ENCODE results near the gene CEP295NL. TPM values are rescaled to one million over a fixed set of nuclear protein-coding genes. Genes with fewer than 3 reads are reported as not detected.
"Not testable (repeated sequence)": the region's sequence is repeated elsewhere in the genome, so short reads cannot be mapped to it uniquely, and the experiment has no call there.

The CEP295NL gene
- polyA plus RNA-seq, 3 donors, result 0.07 to 0.24 TPM; not detected in 1

DNA sequence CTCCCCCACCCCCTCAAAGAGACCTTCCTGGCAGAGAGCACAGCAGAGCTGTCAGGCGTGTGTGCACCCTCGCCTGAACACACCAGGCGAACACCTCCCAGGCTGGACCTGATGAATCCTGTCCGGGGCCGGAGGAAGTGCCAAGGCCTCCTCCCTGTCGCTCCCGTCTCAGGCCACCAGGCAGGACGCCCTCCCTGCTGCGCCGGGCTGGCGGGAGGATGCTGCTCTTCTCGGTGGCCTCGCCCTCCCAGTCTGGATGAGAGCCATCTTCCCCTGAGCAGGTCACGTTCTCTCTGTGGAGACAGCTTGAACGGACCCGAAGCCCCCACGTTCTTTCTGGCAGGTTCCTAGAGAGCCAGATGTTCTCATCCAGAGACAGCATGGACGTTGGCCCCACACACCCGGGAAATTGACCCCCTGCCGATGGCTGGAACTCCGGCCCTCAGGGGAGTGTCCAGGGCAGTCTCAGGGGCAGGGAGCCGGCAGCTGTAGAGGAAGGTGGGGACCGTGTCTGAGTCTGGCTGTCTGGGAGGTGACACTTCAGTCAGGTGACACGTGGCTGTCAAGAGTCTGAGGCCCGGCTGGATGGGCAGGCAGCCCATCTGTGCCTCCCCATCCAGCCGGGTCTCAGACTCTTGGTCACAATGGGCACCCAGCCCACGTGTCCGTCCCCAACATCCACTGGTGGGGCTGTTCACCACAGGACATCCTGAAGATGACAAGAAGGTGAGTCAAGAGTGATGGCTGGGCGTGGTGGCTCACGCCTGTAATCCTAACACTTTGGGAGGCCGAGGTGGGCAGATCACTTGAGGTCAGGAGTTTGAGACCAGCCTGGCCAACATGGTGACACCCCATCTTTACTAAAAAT, 27.1 kb upstream of the CEP295NL start:
- DNase-seq (ENCODE audit: low read depth in 3 of 3, low spot score in 2 of 3), result no peak

DNA sequence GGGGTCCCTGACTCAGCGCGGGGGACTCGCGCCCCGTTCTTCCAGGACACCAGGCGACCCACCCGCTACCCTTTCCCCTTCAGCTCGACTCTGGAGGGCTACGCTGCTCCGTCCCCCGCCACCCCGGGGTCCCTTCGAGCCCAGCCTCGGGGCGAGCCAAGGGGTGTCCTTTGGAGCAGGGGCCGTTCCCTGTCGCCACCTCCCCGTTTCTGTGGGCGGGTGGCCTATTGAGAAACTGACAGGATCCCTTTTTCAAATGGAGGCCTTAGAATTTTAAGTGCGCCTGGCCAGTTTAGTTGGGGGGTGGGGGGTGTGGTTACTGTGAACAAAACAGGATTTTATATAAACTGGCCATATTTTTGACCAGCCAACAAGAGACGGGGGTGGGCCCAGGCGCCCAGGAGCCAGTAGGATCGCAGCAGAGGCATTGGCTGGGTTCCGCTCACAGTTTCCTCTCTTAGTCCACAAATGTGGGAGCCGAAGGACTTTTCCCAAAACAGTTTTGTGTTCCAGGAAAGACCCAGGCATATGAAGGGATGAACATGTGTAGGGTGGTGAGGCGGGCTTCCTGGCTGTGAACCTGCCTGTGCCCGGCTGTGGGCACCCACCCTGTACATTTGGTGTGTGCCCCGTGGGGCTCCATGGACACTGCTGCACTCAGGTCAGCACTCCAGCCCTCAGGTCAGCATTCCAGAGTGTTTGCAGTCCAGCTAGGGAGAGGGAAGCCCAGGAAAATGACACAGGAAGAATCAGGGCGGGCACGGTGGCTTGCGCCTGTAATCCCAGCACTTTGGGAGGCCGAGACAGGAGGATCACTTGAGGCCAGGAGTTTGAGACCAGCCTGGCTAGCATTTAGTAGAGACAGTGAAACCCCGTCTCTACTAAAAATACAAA, 22.9 kb upstream of the CEP295NL start:
- no peak for DNase-seq (ENCODE audit: low read depth in 3 of 3, low spot score in 2 of 3)

DNA sequence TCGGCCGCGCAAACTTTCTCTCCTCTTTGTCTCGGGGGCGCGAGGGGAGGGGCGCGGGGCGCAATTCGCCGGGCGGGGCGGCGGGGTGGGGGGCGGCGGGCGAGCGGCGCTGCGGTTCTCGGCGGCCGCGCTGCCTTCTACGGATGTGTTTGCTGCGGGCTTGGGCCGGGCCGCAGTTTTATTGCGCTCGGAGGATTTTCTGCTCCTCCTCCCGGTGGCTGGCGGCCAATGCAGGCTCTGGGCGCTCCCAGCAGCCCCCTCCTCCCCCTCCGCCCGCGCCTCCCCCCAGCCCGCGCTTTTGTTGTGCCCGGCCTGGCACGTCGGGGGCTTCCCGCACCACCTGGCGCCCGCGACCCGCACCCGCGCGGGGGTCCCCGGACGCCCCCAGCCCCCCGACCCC, 22.2 kb upstream of the CEP295NL start, which contains the start of gene TIMP2:
TSS of gene TIMP2 (minus strand) at position 154 of the 400 bp plus-strand sequence. CDS start 299 bp downstream, outside the sequence.
- DNase-seq (ENCODE audit: low read depth in 3 of 3, low spot score in 2 of 3), result peak; percentile 75 to 83 (median 79)

DNA sequence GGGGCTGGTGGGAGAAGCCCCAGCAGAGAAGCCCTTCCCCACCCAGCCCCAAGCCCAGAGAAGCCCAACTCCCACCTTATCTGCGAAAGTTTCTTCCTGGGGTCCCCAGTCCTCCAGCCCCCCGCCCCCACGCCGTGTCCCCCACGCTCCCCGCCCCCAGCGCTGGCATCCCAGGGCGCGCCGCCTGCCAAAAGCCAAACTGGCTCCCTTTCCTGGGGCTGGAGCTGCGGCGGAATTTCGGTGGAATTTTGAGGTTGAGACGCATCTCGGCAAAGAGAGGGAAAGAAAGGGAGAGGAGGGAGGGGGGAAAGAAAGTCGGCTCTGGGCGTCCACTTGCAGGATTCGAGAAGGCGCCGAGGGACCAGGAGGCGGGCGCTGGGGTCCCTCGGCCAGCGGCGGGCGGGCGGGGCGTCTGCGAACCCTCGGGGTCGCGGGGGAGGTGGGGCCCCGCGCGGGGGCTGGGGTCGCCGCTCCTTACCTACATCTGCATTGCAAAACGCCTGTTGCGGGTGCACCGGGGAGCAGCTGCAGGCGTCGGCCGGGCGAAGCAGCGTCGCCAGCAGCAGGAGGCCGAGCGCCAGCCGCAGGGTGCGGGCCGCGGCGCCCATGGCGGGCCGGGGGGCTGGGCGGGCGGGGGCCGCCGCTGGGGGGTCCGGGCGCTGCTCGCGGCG, 21.6 kb upstream of the CEP295NL start:
- DNase-seq (ENCODE audit: low read depth in 3 of 3, low spot score in 2 of 3), result no peak

DNA sequence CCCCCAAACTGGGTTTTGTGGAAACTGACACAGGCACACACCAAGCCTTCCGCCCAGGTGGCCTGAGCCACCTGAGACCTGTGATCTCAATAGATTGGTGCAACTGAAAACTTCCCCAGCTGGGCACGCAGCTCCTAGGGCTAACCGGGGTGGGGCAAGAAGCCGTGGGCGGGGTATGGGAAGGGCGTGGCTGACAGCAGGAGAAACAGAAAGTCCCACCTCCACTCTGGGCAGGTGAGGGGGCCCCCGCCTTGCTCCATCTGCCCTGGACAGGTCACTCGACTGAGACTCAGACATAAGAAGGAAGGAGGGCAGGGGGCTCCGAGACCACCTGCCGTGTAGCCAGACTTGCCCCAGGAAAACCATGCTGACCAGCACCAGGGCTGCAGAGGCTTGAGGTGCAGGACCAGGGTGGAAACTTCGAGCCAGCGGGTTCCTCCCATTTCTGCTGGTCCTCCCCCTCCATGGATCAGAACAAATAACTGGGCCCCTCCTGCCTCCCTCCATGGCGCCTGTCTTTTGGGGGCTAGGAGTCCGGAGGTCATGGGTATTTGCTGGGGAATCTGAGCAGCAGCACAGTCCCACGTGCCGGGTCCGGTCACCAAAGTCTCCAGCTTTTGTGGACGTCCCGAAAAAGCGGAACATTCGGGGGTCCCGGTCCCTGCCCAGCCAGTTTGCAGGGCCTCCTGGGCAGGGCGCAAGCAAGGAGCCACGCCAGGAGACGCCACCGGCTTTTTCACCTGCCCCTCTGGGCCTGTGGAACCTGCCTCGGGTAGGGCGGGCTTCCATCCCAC, 20.9 kb upstream of the CEP295NL start:
- DNase-seq (ENCODE audit: low read depth in 3 of 3, low spot score in 2 of 3), result no peak

DNA sequence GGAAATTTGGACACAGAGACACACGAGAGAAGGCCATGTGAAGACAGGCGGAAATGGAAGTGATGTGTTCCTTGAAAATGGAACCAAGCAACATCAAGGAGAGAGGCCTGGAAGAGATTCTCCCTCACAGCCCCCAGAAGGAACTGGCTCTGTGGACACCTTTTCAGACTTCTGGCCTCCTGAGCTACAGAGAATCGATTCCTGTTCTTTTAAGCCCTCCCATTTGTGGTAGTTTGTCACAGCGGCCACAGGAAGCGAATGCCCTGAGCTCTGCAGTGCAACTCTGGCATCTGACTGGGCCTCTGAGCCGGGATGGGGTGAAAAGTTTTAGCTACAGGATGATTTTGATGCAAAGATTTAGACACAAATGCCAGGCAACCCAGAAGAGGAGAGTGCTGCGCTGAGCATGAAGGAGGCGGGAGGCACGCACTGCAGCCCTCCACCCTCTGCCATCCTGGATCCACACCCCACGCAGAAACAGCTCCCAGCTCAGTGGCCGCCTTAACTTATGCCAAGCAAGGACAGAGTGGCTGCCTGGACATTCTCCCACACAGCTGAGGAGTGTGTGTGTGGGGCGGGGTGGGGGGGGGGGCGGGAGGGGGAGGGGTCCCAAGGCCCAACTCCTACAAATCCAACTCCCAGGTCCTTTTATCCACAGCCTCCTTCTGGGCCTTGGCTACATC, 20.0 kb upstream of the CEP295NL start:
- DNase-seq (ENCODE audit: low read depth in 3 of 3, low spot score in 2 of 3), result no peak

DNA sequence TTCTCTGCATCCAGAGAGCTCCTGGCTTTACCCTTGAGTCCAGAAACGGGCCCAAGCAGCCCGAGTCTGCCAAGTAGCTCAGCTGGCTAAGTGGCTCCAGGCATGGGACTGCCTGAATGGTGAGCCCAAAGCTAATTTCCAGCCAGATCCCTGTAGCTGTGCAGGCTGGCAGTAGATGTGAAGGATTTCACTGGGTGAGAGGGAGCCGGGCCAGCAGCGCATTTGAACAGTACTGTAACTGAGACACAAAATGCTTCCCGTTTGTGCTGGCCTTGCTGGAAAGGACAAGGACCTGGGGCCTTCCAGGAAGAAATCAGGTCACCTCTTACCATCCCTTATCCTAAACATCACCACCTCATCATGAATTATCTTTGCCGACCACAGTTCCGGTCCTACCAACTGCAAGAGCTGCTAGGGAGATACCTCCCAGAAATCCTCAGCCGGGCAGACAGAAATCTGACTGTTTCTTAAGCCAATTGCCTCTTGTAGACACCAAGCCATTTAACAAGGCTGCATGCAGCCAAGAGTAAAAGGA, 18.5 kb upstream of the CEP295NL start:
- DNase-seq (ENCODE audit: low read depth in 3 of 3, low spot score in 2 of 3), result no peak

DNA sequence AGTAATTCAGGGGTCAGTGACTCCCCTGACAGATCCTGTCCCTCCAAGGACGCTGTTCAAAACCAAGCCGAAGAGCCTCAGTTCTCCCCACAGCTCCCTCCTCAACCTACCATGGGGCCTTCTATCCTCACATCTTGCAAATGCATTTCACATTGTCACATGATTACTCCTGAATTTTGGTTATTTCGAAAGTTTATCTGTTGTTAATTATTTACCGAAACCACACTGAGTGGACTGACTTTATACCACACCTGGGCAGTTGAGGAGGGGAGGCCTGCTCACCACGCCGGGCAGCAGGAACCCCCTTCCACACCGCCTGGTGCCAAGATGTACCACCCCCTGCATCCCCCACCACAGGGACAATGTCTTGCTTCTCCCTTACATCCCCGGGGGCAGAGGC, 17.5 kb upstream of the CEP295NL start:
- DNase-seq (ENCODE audit: low read depth in 3 of 3, low spot score in 2 of 3), result no peak

DNA sequence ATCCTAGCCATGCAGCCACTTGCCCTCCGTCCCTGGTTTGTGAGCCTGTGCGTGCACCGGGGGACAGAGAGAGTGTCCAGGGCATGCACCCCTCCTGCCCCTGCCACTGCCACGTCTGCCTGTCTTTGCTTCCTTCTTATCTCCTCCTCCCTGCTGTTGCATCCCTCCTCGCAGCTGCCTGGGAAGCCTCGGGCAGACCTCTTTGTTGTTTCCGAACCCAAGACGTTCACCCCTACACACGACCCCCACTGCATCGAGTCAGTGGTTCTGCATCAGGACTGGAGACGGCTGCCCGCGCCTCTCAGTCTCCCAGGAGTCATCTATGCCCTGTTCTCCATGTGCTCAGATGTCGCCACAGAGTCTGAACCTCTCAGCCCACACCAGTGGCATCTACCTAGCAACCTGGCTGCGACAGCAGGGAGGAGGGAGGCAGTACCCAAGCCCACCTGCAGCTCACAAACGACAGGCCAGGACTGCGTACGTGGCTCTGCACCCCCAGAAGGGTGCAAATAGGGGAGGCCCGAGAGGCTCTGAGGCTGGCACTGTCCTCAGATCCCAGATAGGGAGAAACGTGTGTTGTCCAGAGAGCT, 17.0 kb upstream of the CEP295NL start:
- no peak for DNase-seq (ENCODE audit: low read depth in 3 of 3, low spot score in 2 of 3)

DNA sequence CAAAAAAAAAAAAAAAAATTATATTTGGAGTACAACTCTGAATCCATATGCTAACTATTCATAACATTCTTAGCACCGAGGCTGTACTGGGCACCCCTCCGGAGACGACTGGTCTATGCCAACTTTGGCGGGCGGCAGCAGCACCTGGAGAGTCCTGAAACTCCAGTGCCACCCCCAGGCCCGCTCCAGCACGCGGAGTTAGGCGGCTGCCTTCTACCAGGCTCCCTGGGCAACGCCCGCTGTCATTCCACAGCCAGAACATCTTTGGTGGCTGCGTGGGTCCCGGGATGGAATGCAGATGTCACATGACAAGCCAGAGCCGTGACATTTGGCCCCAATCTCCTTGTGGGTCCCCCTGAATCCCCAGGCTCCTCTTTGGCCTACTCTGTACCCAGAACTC, 16.0 kb upstream of the CEP295NL start:
- no peak for DNase-seq (ENCODE audit: low read depth in 3 of 3, low spot score in 2 of 3)

DNA sequence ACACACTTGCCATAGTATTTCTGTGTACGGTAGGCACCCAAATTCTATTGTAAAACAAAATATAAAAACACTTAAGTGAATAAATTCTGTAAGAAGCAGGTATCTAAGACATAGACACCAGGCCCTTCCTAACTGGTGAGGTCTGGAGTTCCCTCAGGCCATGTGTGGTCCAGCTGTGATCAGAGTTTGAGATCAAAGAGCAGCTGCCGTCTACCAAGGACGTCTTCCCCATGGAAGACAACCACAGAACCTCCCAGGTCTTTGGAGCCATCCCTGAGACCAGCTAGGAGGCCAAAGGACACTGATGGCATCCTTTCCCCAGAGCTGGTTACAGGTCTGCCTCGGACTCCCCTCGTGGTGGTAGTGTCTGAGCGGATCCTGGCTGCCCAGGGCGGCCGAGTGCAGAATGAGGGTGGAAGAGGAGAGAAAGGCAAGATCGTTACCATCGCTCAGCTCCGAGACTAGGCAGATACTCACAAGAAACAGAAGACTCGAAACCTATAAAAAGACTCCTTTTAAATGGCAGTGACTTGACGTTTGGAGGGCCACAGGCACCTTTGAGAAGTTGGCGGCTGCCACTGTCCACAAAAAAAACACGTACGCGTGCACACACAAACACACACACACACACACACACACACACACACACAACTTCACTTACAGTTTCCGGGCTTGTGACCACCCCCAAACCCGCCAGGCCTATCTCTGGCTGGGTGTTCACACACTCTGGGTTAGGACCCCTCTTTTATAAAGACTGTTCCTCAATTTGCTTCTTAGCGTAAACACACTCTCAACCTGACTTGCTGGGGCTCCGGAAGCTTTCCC, 14.7 kb upstream of the CEP295NL start:
- no peak for DNase-seq (ENCODE audit: low read depth in 3 of 3, low spot score in 2 of 3)

DNA sequence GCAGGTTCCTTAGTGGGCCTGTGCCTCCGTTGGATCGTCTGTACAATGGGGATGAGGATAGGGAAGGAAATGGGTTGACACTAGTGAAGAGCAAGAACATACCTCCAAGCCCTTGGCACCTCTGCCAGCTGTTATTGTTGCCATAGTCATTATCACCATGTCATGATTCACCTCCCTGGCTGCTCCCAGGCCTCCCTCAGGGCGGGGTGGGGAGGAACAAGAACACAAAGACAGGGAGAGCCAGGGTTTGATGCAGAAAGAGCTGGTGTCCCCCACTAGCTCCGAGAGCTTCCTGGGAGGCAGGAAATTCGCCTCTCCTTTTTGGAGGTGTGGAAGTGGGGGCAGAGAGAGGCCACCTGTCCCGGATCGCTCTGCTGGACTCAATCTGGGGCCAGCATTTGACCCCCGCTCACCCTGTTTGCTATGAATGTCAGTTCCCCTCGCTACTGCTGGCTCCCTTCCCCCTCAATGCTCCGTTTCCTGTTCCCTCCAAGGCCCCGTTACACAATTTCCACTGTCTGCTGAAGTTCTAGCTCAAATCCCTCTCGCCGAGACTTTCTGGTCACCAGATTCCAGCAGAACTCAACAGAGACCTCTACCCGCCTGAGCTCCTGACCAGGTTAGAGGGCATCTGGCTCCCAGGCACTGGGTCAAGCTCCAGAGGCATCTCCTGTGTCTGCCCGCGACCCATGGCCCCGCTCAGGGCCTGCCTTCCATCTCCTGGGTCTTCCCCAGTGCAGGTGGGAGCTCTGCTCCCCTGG, 13.1 kb upstream of the CEP295NL start:
- no peak for DNase-seq (ENCODE audit: low read depth in 3 of 3, low spot score in 2 of 3)

DNA sequence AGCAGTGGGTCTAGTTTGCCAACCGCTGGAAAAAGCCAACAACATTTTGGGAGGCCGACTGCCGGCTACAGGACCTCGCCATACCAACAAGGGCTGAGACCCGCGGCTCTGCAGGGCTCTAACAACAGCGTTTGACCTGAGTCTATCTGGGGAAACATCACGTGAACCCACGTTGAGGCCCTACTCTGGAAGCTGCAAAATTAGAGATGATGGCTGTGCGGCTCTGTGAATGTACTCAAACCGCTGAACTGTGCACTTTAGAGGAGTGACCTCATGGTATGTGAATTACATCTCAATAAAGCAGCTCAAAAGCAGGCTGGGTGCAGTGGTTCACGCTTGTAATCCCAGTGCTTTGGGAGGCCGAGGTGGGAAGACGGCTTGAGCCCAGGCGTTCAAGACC, 10.1 kb upstream of the CEP295NL start:
- DNase-seq (ENCODE audit: low read depth in 3 of 3, low spot score in 2 of 3), result no peak

DNA sequence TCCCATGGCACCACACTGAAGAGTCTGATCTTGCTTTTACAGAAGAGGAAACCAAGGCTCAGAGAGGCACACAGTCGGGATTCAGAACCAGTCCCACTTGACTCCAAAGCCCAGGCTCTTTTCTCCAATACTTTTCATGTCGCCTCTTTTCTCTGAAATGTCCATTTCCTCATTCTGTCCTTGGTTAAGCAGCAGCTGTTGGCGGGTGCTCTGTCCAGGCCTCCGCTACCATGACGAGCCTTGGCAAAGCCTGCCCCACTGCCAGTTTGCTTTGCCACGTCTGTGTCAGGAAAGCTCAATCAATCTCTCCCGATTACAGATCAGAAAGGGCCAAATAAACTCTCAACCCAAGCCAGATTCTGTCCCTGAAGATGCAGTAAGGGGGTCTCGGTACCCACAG, 9.1 kb upstream of the CEP295NL start:
- DNase-seq (ENCODE audit: low read depth in 3 of 3, low spot score in 2 of 3), result no peak

DNA sequence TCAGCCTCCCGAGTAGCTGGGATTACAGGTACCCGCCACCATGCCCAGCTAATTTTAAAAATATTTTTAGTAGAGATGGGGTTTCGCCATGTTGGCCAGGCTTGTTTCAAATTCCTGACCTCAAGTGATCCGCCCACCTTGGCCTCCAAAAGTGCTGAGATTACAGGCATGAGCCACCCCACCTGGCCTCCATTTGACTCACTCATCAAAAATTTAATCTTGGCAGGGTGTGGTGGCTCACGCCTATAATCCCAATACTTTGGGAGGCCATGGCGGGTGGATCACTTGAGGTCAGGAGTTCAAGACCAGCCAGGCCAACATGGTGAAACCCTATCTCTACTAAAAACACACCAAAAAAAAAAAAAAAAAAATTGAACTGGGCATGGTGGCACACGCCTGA, 8.5 kb upstream of the CEP295NL start:
- not testable (repeated sequence) for DNase-seq (ENCODE audit: low read depth in 3 of 3, low spot score in 2 of 3)

DNA sequence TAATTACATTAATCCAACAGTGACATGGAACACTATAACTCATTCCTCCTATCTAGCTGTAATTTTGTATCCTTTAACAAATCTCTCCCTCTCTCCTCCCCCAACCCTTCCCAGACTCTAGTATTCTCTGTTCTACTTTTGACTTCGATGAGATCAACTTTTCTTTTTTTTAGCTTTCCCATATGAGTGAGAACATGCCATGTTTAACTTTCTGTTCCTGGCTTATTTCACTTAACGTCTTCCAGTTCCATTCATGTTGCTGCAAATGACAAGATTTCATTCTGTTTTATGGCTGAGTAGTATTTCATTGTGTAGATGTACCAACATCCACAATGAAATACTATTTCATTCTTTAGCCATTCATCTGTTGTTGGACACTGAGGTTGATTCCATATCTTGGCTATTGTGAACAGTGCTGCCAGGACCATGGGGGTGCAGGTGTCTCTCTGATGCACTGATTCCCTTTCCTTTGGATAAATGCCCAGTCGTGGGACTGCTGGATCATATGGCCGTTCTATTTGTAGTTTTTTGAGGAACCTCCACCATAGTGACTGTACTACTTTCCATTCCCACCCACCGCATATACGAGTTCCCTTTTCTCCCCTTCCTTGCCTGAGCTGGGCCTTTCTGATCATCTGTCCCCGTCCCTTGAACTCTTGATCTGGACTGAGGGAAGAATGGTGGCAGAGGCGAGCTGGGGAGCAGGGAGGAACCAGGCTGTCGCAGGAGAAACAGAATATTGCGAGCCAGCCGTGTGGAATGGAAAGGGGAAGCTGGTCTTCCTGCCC, 7.7 kb upstream of the CEP295NL start:
- DNase-seq (ENCODE audit: low read depth in 3 of 3, low spot score in 2 of 3), result no peak

DNA sequence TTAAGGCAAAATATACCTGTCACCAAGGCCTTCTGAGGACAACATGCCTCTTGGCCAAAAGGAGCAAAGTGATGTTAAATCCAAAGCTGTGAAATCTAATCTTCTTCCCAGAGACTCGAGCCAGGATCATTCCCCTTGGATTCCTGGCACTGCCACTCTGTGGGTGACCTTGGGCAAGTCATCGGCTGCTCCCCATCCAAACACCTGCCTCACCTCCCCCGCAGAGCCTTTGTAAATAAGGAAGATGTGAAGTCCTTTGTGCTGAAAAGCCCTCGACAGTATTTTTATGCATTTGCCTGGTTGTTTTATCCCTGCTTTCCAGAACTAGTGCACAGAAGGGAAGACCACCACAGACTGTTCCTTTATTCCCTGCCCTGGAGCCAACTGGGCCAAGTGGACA, 5.4 kb upstream of the CEP295NL start:
- DNase-seq (ENCODE audit: low read depth in 3 of 3, low spot score in 2 of 3), result no peak

Data from right renal cortex interstitium (tissue), 3 donors.